ENCODE measurements around the gene CRYZ. TPM values are rescaled to one million over a fixed set of nuclear protein-coding genes. Genes with fewer than 3 reads are reported as not detected.

The CRYZ gene
- total and polyA plus RNA-seq, 2 of the 4 experiments (the other 2 are of a cell fraction), result 40.6 to 43.4 TPM

DNA sequence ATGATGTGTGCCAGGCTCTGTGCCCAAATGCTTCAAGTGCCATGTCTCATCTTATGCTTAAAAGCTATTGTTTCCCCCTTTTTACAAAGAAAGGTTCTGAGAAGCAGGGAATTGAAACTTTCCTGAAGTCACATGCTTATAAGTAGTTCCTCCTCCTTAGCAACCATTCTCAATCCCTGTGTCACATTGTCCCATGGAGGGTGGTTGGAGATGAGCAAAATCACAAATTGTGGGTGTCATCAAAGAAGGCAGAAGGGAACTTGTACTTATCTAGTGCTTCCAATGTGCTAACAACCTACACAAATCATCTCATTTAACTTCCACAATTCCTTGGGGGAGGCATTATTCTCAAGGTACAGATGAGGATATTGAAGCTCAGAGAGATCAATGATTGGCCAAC lies 49.2 kb downstream of the CRYZ start:
- H3K9ac ChIP-seq (ENCODE audit: low read depth, low read length), result no peak overlapping the region
- BruUV-seq (replicated peaks), result no TSS peak
- no peaks in the 10 kb centered on the region for H3K36me3 ChIP-seq (ENCODE audit: control insufficient read depth, insufficient read depth, low read length)
- dilution Hi-C loops (cut with HindIII; ENCODE audit: low sequenced_read_pairs, unreplicated experiment), result no loop called here
- no peak overlapping the region for H2AK9ac ChIP-seq (replicated peaks; ENCODE audit: low read depth, low read length, poor library complexity)
- H3K9me3 ChIP-seq (ENCODE audit: control insufficient read depth, insufficient read depth, low read length), result no peaks in the 10 kb centered on the region
- no peak overlapping the region for H2BK5ac ChIP-seq (ENCODE audit: low read depth, low read length, poor library complexity, severe bottlenecking)
- ChIA-PET POLR2A (ENCODE audit: unreplicated experiment) (no interaction called here), CTCF (no interaction called here)
- no peak overlapping the region for H4K8ac ChIP-seq (ENCODE audit: low read depth in 2 of 2, low read length in 2 of 2)
- no peak overlapping the region for H2AK5ac ChIP-seq (ENCODE audit: low read depth, low read length)
- no peak overlapping the region for H3K4me2 ChIP-seq (ENCODE audit: low read depth, low read length)
- H4K5ac ChIP-seq (ENCODE audit: low read depth, low read length), result no peak overlapping the region
- H2BK120ac ChIP-seq (ENCODE audit: low read depth, low read length), result no peak overlapping the region
- in situ Hi-C loops (cut with MboI; ENCODE audit: low sequenced_read_pairs), result no loop called here
- no peak overlapping the region for H2AFZ ChIP-seq (replicated peaks; ENCODE audit: low read length, poor library complexity)
- H3K27ac ChIP-seq (ENCODE audit: insufficient read depth, low read length), result no peak overlapping the region
- DNase-seq (no peak), ATAC-seq (ENCODE audit: low read depth) (no peak)
- no peaks in the 10 kb centered on the region for H3K4me1 ChIP-seq (ENCODE audit: control insufficient read depth, insufficient read depth, low read length)
- intact Hi-C loops (cut with micrococcal nuclease), result no loop called here
- H4K20me1 ChIP-seq (ENCODE audit: insufficient read depth, low read length), result no peaks in the 10 kb centered on the region
- H2BK20ac ChIP-seq (ENCODE audit: low read depth, low read length), result no peak overlapping the region
- H3K9me1 ChIP-seq (ENCODE audit: insufficient read depth, low read length), result no peaks in the 10 kb centered on the region
- no peak overlapping the region for H3K23ac ChIP-seq (ENCODE audit: low read depth, low read length)
- no peaks in the 10 kb centered on the region for H3K79me1 ChIP-seq (ENCODE audit: low read depth in 1 of 2, low read length in 2 of 2)
- no peaks in the 10 kb centered on the region for H3K27me3 ChIP-seq (ENCODE audit: control insufficient read depth, insufficient read depth, low read length)
- H2BK15ac ChIP-seq (ENCODE audit: low read depth, low read length), result no peak overlapping the region
- H3K4ac ChIP-seq (ENCODE audit: low read depth, low read length), result no peak overlapping the region
- H4K91ac ChIP-seq (ENCODE audit: insufficient read depth, low read depth, low read length), result no peak overlapping the region
- H3K18ac ChIP-seq (ENCODE audit: low read depth, low read length), result no peak overlapping the region
- H3K14ac ChIP-seq (replicated peaks; ENCODE audit: low read depth, low read length), result no peak overlapping the region
- H3K56ac ChIP-seq (ENCODE audit: extremely low read depth, insufficient read depth, low read length), result no peak overlapping the region
- no peak overlapping the region for H3K4me3 ChIP-seq (ENCODE audit: insufficient read depth, low read depth, low read length)
- TF ChIP-seq BHLHE40 (IDR thresholded peaks at IDR 0.05; ENCODE audit: low read depth, low read length) (no peak), POLR2A (IDR thresholded peaks at IDR 0.05; ENCODE audit: low read depth, low read length) (no peak), RFX5 (IDR thresholded peaks at IDR 0.05; ENCODE audit: low read depth, low read length) (no peak), MAZ (IDR thresholded peaks at IDR 0.05; ENCODE audit: borderline replicate concordance, low read depth, low read length) (no peak), RAD21 (IDR thresholded peaks at IDR 0.05; ENCODE audit: low read length) (no peak), MAFK (IDR thresholded peaks at IDR 0.05; ENCODE audit: low read depth, low read length) (no peak), SMC3 (IDR thresholded peaks at IDR 0.05; ENCODE audit: low read depth, low read length) (no peak), NFE2L2 (IDR thresholded peaks at IDR 0.05; ENCODE audit: low read depth, low read length) (no peak), CHD1 (IDR thresholded peaks at IDR 0.05; ENCODE audit: low read depth, low read length) (no peak), CEBPB (IDR thresholded peaks at IDR 0.05; ENCODE audit: low read depth, low read length) (no peak)
- TF ChIP-seq, protein P1, sequence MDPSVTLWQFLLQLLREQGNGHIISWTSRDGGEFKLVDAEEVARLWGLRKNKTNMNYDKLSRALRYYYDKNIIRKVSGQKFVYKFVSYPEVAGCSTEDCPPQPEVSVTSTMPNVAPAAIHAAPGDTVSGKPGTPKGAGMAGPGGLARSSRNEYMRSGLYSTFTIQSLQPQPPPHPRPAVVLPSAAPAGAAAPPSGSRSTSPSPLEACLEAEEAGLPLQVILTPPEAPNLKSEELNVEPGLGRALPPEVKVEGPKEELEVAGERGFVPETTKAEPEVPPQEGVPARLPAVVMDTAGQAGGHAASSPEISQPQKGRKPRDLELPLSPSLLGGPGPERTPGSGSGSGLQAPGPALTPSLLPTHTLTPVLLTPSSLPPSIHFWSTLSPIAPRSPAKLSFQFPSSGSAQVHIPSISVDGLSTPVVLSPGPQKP (IDR thresholded peaks at IDR 0.05; ENCODE audit: borderline replicate concordance, low read depth, low read length), result no peak
- TF ChIP-seq, protein P2, sequence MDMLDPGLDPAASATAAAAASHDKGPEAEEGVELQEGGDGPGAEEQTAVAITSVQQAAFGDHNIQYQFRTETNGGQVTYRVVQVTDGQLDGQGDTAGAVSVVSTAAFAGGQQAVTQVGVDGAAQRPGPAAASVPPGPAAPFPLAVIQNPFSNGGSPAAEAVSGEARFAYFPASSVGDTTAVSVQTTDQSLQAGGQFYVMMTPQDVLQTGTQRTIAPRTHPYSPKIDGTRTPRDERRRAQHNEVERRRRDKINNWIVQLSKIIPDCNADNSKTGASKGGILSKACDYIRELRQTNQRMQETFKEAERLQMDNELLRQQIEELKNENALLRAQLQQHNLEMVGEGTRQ (IDR thresholded peaks at IDR 0.05; ENCODE audit: low read depth, low read length), result no peak
- TF ChIP-seq, protein P3, sequence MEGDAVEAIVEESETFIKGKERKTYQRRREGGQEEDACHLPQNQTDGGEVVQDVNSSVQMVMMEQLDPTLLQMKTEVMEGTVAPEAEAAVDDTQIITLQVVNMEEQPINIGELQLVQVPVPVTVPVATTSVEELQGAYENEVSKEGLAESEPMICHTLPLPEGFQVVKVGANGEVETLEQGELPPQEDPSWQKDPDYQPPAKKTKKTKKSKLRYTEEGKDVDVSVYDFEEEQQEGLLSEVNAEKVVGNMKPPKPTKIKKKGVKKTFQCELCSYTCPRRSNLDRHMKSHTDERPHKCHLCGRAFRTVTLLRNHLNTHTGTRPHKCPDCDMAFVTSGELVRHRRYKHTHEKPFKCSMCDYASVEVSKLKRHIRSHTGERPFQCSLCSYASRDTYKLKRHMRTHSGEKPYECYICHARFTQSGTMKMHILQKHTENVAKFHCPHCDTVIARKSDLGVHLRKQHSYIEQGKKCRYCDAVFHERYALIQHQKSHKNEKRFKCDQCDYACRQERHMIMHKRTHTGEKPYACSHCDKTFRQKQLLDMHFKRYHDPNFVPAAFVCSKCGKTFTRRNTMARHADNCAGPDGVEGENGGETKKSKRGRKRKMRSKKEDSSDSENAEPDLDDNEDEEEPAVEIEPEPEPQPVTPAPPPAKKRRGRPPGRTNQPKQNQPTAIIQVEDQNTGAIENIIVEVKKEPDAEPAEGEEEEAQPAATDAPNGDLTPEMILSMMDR (conservative IDR thresholded peaks at IDR 0.05; ENCODE audit: low read depth, low read length), result no peak

Measured in IMR-90 (cell line).